AG04449 (cell line): ENCODE measurements around the gene LDB3.

Experiments used
- CTCF ChIA-PET: fragments of 350-600 bp; formaldehyde crosslinking; extraction: SDS; loops from one replicate; lab custom pipeline; 2021; ENCODE audit warnings: antibody characterized with exemption; lab: Yijun Ruan, JAX
- POLR2A ChIA-PET: fragments of 400-600, 350-600 bp; formaldehyde crosslinking; extraction: SDS; loops from one replicate; lab custom pipeline; 2020; ENCODE audit warnings: antibody characterized with exemption, inconsistent platforms; lab: Yijun Ruan, JAX
- DNase-seq: peaks from one replicate; pipeline ENCODE4 v3.0.0-alpha.2; 2010; ENCODE audit warnings: low read depth, low spot score
- H3K4me3 ChIP-seq: 2 replicates; pipeline ENCODE4 v1.5.1; 2011; ENCODE audit warnings: low read depth, mild to moderate bottlenecking, control low read depth, low read length
- CTCF ChIP-seq: IDR thresholded peaks from one replicate; pipeline ENCODE4 v1.5.1; 2011; ENCODE audit warnings: mild to moderate bottlenecking, moderate library complexity, low read length, control low read depth, inconsistent platforms; ENCODE audit not compliant: insufficient read depth; ENCODE audit errors: missing control alignments

LDB3 gene

GRCh38 chr10:86742230-86742629 is 73.9 kb downstream of the LDB3 start:
- H3K4me3 ChIP-seq = no peak overlapping the region
- TF ChIP-seq CTCF = no peak
- ChIA-PET POLR2A (no interaction called here), CTCF (interaction anchor here (1.0 to 1.5 kb wide), 2 partner anchors 9 to 15 kb away, joined by 3 read pairs; no protein-coding TSS in a partner anchor)
- no peak for DNase-seq

- ChIA-PET CTCF (interaction anchor here (0.7 kb wide), 1 partner anchor 309 kb away, joined by 3 read pairs; no protein-coding TSS in a partner anchor), POLR2A (no interaction called here)
- no peak for TF ChIP-seq CTCF
- no peak overlapping the region for H3K4me3 ChIP-seq
- DNase-seq = no peak
Measured at GRCh38 chr10:86744067-86744725, 75.9 kb downstream of the LDB3 start.

- ChIA-PET CTCF (interaction anchor here (1.9 kb wide), 1 partner anchor 151 kb away, joined by 4 read pairs; no protein-coding TSS in a partner anchor), POLR2A (no interaction called here)
- no peak for DNase-seq
- H3K4me3 ChIP-seq = no peak overlapping the region
- TF ChIP-seq CTCF = no peak
Measured at GRCh38 chr10:86747796-86748581, 79.7 kb downstream of the LDB3 start.

- H3K4me3 ChIP-seq = no peak overlapping the region
- CTCF ChIA-PET = no interaction called here
- TF ChIP-seq CTCF = no peak
- DNase-seq = no peak
- POLR2A ChIA-PET = no interaction called here
Measured at GRCh38 chr10:86749854-86750253, 81.5 kb downstream of the LDB3 start.

- CTCF ChIA-PET = no interaction called here
- no peak for DNase-seq
- POLR2A ChIA-PET = no interaction called here
- no peak for TF ChIP-seq CTCF
- H3K4me3 ChIP-seq = no peak overlapping the region
Measured at GRCh38 chr10:86751477-86751876, 83.2 kb downstream of the LDB3 start.

- POLR2A ChIA-PET = no interaction called here
- TF ChIP-seq CTCF = no peak
- H3K4me3 ChIP-seq = no peak overlapping the region
- DNase-seq = no peak
- CTCF ChIA-PET = interaction anchor here (0.9 to 1.7 kb wide), 3 partner anchors 57 to 148 kb away, joined by 3 to 4 read pairs (median 4); no protein-coding TSS in a partner anchor
Measured at GRCh38 chr10:86752311-86752710, 84.0 kb downstream of the LDB3 start.
